ENCODE data around the gene FNBP1.

DNA sequence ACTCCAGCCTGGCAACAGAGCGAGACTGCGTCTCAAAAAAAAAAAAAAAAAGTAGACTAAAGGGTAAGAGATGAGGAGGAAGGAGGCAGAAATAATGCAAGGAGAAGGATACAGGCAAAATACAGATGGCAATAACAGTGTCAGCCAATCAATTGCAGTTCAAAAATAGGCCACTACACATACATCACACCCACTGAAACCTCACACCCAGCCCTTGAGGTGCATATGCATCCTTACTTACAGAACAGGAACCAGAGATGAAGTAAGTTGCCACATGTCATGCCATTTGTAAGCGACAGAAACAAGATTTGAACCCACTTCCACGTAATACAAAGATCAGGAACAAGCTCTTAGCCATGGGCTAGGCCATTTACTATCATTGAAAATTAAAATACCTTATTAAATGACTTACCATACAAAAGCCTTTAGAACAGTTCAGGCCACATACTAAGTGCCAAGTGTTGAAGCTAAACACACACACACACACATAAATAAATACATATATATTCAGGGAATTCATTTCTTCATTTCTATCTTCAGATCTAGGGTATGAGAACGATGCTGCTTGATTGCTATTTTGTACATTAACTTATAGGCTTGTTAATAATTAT lies 98.4 kb downstream of the FNBP1 start:
- TF ChIP-seq CTCF (IDR thresholded peaks at IDR 0.05; ENCODE audit: low read depth, low read length) (no peak), POLR2A (IDR thresholded peaks at IDR 0.05; ENCODE audit: extremely low read depth, insufficient read length) (no peak), MAX (IDR thresholded peaks at IDR 0.05; ENCODE audit: low read depth, low read length) (peak; percentile 34; the same call in 1 of the 2 replicates)
